ENCODE measurements around the gene CENPM. TPM values are rescaled to one million over a fixed set of nuclear protein-coding genes. Genes with fewer than 3 reads are reported as not detected.

CENPM gene
- total and polyA plus RNA-seq, 10 of the 15 experiments (the other 5 are each of a cell fraction or from before 2014, with no cell fraction given): 36.7 to 212 (median 74.7) TPM

- TF ChIP-seq HDAC6 (IDR thresholded peaks at IDR 0.05; ENCODE audit: unreplicated experiment) (no peak), BHLHE40 (IDR thresholded peaks at IDR 0.05; ENCODE audit: borderline replicate concordance in 1 of 2, low read depth in 2 of 2, low read length in 1 of 2) (no peak), MEF2A (IDR thresholded peaks at IDR 0.05; ENCODE audit: insufficient read depth, low read depth, low read length) (no peak), NFIC (IDR thresholded peaks at IDR 0.05; ENCODE audit: low read depth, low read length) (no peak)
Measured at GRCh38 chr22:41987276-41987675, 40.3 kb upstream of the CENPM start (continued).

GRCh38 chr22:41983513-41984405 is 36.8 kb upstream of the CENPM start:
- intact Hi-C loops (cut with micrococcal nuclease; ENCODE audit: unreplicated experiment) (no loop called here), in situ Hi-C loops (cut with MboI) (no loop called here)
- Histone ChIP-seq H3K4me3 (no peak overlapping the region), H4K20me1 (ENCODE audit: control insufficient read depth, insufficient read depth) (no peaks in the 10 kb centered on the region), H2AFZ (ENCODE audit: control insufficient read depth, low read depth, low read length) (no peak overlapping the region), H3K79me2 (ENCODE audit: control insufficient read depth, insufficient read depth, low read length) (no peaks in the 10 kb centered on the region), H3K27ac (ENCODE audit: control insufficient read depth, insufficient read depth) (no peak overlapping the region), H3K9ac (ENCODE audit: control insufficient read depth, insufficient read depth, low read length) (no peak overlapping the region), H3K4me2 (ENCODE audit: control insufficient read depth, insufficient read depth) (no peak overlapping the region), H3K36me3 (ENCODE audit: control insufficient read depth in 2 of 2, insufficient read depth in 2 of 2, low read length in 1 of 2) (no peaks in the 10 kb centered on the region), H3K27me3 (replicated peaks in 1 of 2; ENCODE audit: control insufficient read depth in 2 of 2, insufficient read depth in 2 of 2, low read length in 1 of 2) (no peaks in the 10 kb centered on the region), H3K9me3 (replicated peaks; ENCODE audit: control insufficient read depth, insufficient read depth, low read length) (no peaks in the 10 kb centered on the region), H3K4me1 (ENCODE audit: control insufficient read depth, insufficient read depth, low read length) (peaks cover 3% of the 10 kb centered on the region; the same call in 1 of the 2 replicates)
- POLR2A ChIA-PET: interaction anchor here (0.6 to 0.9 kb wide), 2 partner anchors 285 to 1334 kb away, joined by 3 to 5 read pairs; no protein-coding TSS in a partner anchor
- no TSS peak for BruUV-seq (replicated peaks)
- SMC1A ChIA-PET (ENCODE audit: uncharacterized antibody, unreplicated experiment): interaction anchor here (0.7 to 1.2 kb wide), 5 partner anchors 10 to 129 kb away, joined by 3 to 5 read pairs (median 4); no protein-coding TSS in a partner anchor
- DNase-seq (ENCODE audit: low read depth, low spot score) (no peak), ATAC-seq (no peak), FAIRE-seq (no peak)
- RAD21 ChIA-PET (ENCODE audit: unreplicated experiment): no interaction called here
- WGBS (ENCODE audit: insufficient coverage, insufficient replicate concordance, low lambda C conversion rate, missing lambda C conversion rate): 55% methylated on average over 6 of the region's 6 CpGs
- CTCF ChIA-PET: interaction anchor here (1.3 kb wide), 1 partner anchor 28 kb away, joined by 3 read pairs; no protein-coding TSS in a partner anchor
- TF ChIP-seq ESRRA (IDR thresholded peaks at IDR 0.05; ENCODE audit: low read length) (no peak), LARP7 (IDR thresholded peaks at IDR 0.05) (no peak), BCL11A (IDR thresholded peaks at IDR 0.05; ENCODE audit: low read depth, low read length) (no peak), CHD2 (IDR thresholded peaks at IDR 0.05; ENCODE audit: borderline replicate concordance, low read depth, low read length) (no peak), ZNF274 (IDR thresholded peaks at IDR 0.05; ENCODE audit: insufficient read depth, insufficient read length) (no peak), ZNF384 (IDR thresholded peaks at IDR 0.05; ENCODE audit: borderline replicate concordance, low read depth, low read length) (no peak), POLR2AphosphoS5 (IDR thresholded peaks at IDR 0.05; ENCODE audit: low read length) (no peak), BRCA1 (IDR thresholded peaks at IDR 0.05; ENCODE audit: low read depth, low read length) (no peak), IRF4 (IDR thresholded peaks at IDR 0.05; ENCODE audit: low read depth, low read length) (no peak), RELA (IDR thresholded peaks at IDR 0.05; ENCODE audit: borderline replicate concordance, partially characterized antibody) (no peak), CHD4 (IDR thresholded peaks at IDR 0.05) (no peak), CTCF (IDR thresholded peaks at IDR 0.05 in 2 of 3, conservative IDR thresholded peaks at IDR 0.05 in 1 of 3; ENCODE audit: control insufficient read depth in 2 of 3, extremely low read depth in 1 of 3, insufficient read depth in 1 of 3, low read depth in 3 of 3, low read length in 3 of 3) (no peak), YBX1 (IDR thresholded peaks at IDR 0.05) (no peak), HDAC2 (IDR thresholded peaks at IDR 0.05) (no peak), KDM1A (IDR thresholded peaks at IDR 0.05; ENCODE audit: borderline replicate concordance) (no peak), HSF1 (IDR thresholded peaks at IDR 0.05; ENCODE audit: low read depth, low read length) (no peak)

Measured in GM12878 (cell line).